CD8-positive, alpha-beta memory T cell (primary cell): ENCODE results near the gene WDR37. TPM values are rescaled to one million over a fixed set of nuclear protein-coding genes. Genes with fewer than 3 reads are reported as not detected.

Experiments used
- CTCF ChIA-PET: fragments of 350-600 bp; sonication (Branson Sonifier 250); formaldehyde crosslinking; loops from one replicate; lab custom pipeline; 2021; ENCODE audit warnings: antibody characterized with exemption; lab: Charles Lee
- POLR2A ChIA-PET: fragments of 350-600 bp; sonication (Branson Sonifier 250); formaldehyde crosslinking; loops from one replicate; lab custom pipeline; 2021; ENCODE audit warnings: antibody characterized with exemption; lab: Charles Lee
- DNase-seq, 5 donors: peaks; one replicate each; pipeline versions ENCODE4 v3.0.0 to v3.0.0-alpha.2; 2020 to 2022; ENCODE audit warnings: mixed read lengths in 1 of 5
- H3K27ac ChIP-seq: one replicate; pipeline ENCODE4 v1.7.0; 2013; ENCODE audit warnings: low read depth, mild to moderate bottlenecking, low read length, moderate library complexity
- H3K27me3 ChIP-seq: 2 replicates; pipeline ENCODE4 v1.7.0; 2013; ENCODE audit warnings: low read length, mild to moderate bottlenecking; ENCODE audit not compliant: insufficient read depth, poor library complexity, severe bottlenecking
- H3K36me3 ChIP-seq: 2 replicates; pipeline ENCODE4 v1.7.0; 2013; ENCODE audit warnings: mild to moderate bottlenecking, low read length, moderate library complexity; ENCODE audit not compliant: insufficient read depth
- H3K4me1 ChIP-seq: 2 replicates; pipeline ENCODE4 v1.7.0; 2013; ENCODE audit warnings: mild to moderate bottlenecking, low read length, moderate library complexity; ENCODE audit not compliant: insufficient read depth
- H3K4me3 ChIP-seq: 2 replicates; pipeline ENCODE4 v1.7.0; 2013; ENCODE audit warnings: mild to moderate bottlenecking, low read length
- H3K9me3 ChIP-seq: 2 replicates; pipeline ENCODE4 v1.7.0; 2013; ENCODE audit warnings: mild to moderate bottlenecking, low read length
- H3K27ac Mint-ChIP-seq, 8 donors: one replicate each; pipeline ENCODE4 v1.8.0; 2020 to 2021; ENCODE audit warnings: mixed read lengths in 8 of 8, mild to moderate bottlenecking in 6 of 8, inconsistent platforms in 3 of 8, moderate library complexity in 3 of 8
- H3K27me3 Mint-ChIP-seq, 2 donors: one replicate each; pipeline ENCODE4 v1.8.0; 2020 to 2021; ENCODE audit warnings: mixed read lengths in 2 of 2, mild to moderate bottlenecking in 1 of 2, moderate library complexity in 1 of 2
- H3K36me3 Mint-ChIP-seq, 3 donors: one replicate each; pipeline ENCODE4 v1.8.0; 2020 to 2021; ENCODE audit warnings: mixed read lengths in 3 of 3, inconsistent platforms in 1 of 3, mild to moderate bottlenecking in 1 of 3
- H3K4me1 Mint-ChIP-seq, 3 donors: one replicate each; pipeline ENCODE4 v1.8.0; 2020 to 2021; ENCODE audit warnings: mixed read lengths in 3 of 3, inconsistent platforms in 1 of 3, mild to moderate bottlenecking in 1 of 3
- H3K4me3 Mint-ChIP-seq, 7 donors: one replicate each; pipeline ENCODE4 v1.8.0; 2020 to 2021; ENCODE audit warnings: mixed read lengths in 7 of 7, mild to moderate bottlenecking in 6 of 7, moderate library complexity in 4 of 7, inconsistent platforms in 2 of 7
- H3K9me3 Mint-ChIP-seq, 5 donors: one replicate each; pipeline ENCODE4 v1.8.0; 2020 to 2022; ENCODE audit warnings: mixed read lengths in 5 of 5, mild to moderate bottlenecking in 3 of 5, moderate library complexity in 2 of 5, inconsistent platforms in 1 of 5
- polyA plus RNA-seq: library from polyadenylated mRNA; unstranded; fragments of 300-500 nt; fragmentation: Illumina TruSeq; gene quantifications from one replicate; pipeline ENCODE4 v1.2.3, GENCODE V29; 2021
- total RNA-seq, 2 experiments: library from RNA; stranded (reverse); gene quantifications; one replicate each; pipeline ENCODE4 v1.2.3, GENCODE V29; 2021

The WDR37 gene
- total and polyA plus RNA-seq, 3 experiments from 2014 or later, result 14.5 to 21.7 (median 15.8) TPM

DNA sequence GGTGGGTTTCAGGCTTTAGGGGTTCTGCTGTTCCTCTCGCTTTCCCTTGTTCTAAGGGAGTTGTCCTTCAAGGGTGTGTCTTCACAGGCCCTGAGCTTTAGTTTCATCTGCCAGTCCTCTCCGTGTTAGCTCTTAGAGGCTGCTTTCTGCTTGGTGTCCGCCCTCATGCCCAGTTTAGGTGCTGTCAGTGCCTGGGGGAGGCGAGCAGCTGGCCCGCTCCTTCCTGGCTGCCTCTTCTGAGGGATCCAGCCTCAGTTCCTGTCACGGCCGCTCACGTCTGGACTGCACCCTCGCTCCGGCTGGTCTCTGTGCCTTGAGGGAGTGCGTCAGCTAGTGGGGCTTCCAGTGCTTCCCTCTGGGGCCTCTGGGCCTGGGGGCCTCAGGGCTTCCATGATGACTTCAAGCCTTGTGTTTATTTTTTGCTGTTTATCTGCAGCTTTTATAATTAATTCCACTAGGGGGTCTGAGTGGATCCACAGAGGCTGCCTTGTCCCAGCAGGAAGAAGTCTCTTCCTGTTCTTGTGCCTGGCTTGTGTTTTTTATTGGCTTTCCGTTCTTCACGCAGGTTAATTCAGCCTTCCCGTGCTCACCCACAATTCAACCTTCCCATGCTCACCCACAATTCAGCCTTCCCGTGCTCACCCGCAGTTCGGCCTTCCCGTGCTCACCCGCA, 33.0 kb downstream of the WDR37 start:
- Histone ChIP-seq H3K36me3 (peaks cover 58% of the 10 kb centered on the region), H3K4me3 (no peak overlapping the region), H3K27ac (no peak overlapping the region), H3K27me3 (no peaks in the 10 kb centered on the region), H3K4me1 (no peaks in the 10 kb centered on the region), H3K9me3 (no peaks in the 10 kb centered on the region)
- ChIA-PET CTCF (no interaction called here), POLR2A (no interaction called here)
- DNase-seq, result no peak
- peaks cover 14 to 17% (median 16%) of the 10 kb centered on the region in 3 donors for H3K4me1 Mint-ChIP-seq
- H3K36me3 Mint-ChIP-seq, result peaks cover 17 to 69% (median 28%) of the 10 kb centered on the region in 3 donors
- H3K27ac Mint-ChIP-seq, result peak overlapping the region in 2 of 8 donors; percentile 27 to 29
- no peaks in the 10 kb centered on the region for H3K9me3 Mint-ChIP-seq
- no peaks in the 10 kb centered on the region for H3K27me3 Mint-ChIP-seq
- no peak overlapping the region for H3K4me3 Mint-ChIP-seq

- H3K9me3 ChIP-seq, result no peaks in the 10 kb centered on the region
- H3K9me3 Mint-ChIP-seq, result no peaks in the 10 kb centered on the region
- H3K27me3 Mint-ChIP-seq, result no peaks in the 10 kb centered on the region
- H3K36me3 Mint-ChIP-seq, result peaks cover 17 to 56% (median 23%) of the 10 kb centered on the region in 3 donors
- ChIA-PET POLR2A (no interaction called here), CTCF (no interaction called here)
- no peak overlapping the region for H3K4me3 Mint-ChIP-seq
- H3K4me1 Mint-ChIP-seq, result peaks cover 14 to 17% (median 16%) of the 10 kb centered on the region in 3 donors
- no peaks in the 10 kb centered on the region for H3K27me3 ChIP-seq
- H3K36me3 ChIP-seq, result peaks cover 60% of the 10 kb centered on the region
- H3K27ac Mint-ChIP-seq, result peak overlapping the region in 1 of 8 donors; percentile 50
- H3K27ac ChIP-seq, result no peak overlapping the region
- DNase-seq, result no peak
- H3K4me1 ChIP-seq, result no peaks in the 10 kb centered on the region
- H3K4me3 ChIP-seq, result no peak overlapping the region
Observed at GRCh38 chr10:1090696-1091095, 34.5 kb downstream of the WDR37 start.

DNA sequence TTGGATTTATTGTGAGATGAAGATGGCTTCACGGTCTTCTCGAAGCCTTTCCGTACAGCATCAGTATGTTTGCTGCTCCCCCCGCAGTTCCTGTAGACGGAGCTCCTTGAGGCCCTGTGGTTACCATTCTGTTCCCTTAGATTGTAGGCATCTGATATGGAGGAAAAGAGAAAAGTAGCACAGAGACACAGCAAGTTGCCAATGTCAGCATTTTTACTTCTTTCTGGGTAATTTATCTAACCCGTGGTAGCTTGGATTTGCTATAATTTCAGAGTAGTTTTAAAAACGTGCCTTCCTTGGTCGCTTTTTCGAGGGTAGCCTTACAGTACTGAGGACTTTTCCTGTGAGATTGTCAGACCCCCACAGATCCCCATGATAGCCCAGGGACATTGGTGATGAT, 37.5 kb downstream of the WDR37 start:
- Histone ChIP-seq H3K27ac (no peak overlapping the region), H3K36me3 (peaks cover 61% of the 10 kb centered on the region), H3K4me3 (no peak overlapping the region), H3K4me1 (no peaks in the 10 kb centered on the region), H3K27me3 (no peaks in the 10 kb centered on the region), H3K9me3 (no peaks in the 10 kb centered on the region)
- Mint-ChIP-seq H3K36me3 (peaks cover 6 to 40% (median 8%) of the 10 kb centered on the region in 3 donors), H3K27me3 (no peaks in the 10 kb centered on the region), H3K4me3 (no peak overlapping the region), H3K4me1 (peaks cover 4 to 7% (median 6%) of the 10 kb centered on the region in 3 donors), H3K27ac (peak overlapping the region in 1 of 8 donors; percentile 84), H3K9me3 (no peaks in the 10 kb centered on the region)
- ChIA-PET CTCF (no interaction called here), POLR2A (no interaction called here)
- DNase-seq, result no peak

DNA sequence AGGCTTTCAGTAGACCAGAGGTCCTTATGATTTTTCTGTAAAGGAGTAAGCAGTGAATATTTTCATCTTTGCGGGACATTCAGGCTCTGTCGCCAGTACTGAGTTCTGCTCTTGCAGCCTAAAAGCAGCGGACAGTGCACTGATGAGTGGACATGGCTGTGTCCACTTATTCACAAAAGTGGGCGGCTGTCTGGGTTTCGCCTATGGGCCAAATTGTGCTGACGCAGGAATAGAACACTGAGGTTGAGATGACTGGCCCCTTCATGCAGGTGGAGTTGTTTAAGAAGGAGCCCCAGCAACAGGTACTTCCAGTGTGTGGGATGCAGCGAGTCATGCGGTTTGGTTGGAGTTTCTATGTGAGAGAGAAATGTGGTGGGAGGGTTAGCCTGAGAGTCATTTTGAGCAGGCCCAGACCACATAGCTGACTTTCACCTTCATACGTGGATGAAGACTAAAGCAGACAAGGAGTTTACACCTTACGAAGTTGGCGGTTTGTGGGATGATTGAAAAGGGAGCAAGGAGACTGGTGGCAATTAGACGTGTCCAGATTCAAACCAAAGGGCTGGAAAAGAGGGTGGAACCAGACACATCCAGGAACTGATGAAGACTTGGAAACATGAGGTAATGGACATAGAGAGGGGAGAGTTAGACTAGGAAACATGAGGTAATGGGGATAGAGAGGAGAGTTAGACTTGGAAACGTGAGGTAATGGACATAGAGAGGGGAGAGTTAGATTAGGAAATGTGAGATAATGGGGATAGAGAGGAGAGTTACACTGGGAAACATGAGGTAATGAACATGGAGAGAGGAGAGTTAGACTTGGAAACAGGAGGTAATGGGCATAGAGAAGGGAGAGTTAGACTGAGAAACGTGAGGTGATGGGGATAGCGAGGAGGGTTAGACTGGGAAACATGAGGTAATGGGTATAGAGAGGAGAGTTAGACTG, 38.2 kb downstream of the WDR37 start:
- no peaks in the 10 kb centered on the region for H3K27me3 ChIP-seq
- peak overlapping the region in 1 of 8 donors; percentile 84 for H3K27ac Mint-ChIP-seq
- H3K4me1 ChIP-seq, result no peaks in the 10 kb centered on the region
- H3K4me3 ChIP-seq, result no peak overlapping the region
- H3K9me3 ChIP-seq, result no peaks in the 10 kb centered on the region
- peaks cover 6 to 40% (median 7%) of the 10 kb centered on the region in 3 donors for H3K36me3 Mint-ChIP-seq
- no peak overlapping the region for H3K27ac ChIP-seq
- H3K9me3 Mint-ChIP-seq, result no peaks in the 10 kb centered on the region
- H3K36me3 ChIP-seq, result peaks cover 68% of the 10 kb centered on the region
- CTCF ChIA-PET, result no interaction called here
- no peaks in the 10 kb centered on the region for H3K27me3 Mint-ChIP-seq
- peaks cover 7 to 13% (median 11%) of the 10 kb centered on the region in 3 donors for H3K4me1 Mint-ChIP-seq
- H3K4me3 Mint-ChIP-seq, result no peak overlapping the region
- no peak for DNase-seq
- POLR2A ChIA-PET, result no interaction called here

DNA sequence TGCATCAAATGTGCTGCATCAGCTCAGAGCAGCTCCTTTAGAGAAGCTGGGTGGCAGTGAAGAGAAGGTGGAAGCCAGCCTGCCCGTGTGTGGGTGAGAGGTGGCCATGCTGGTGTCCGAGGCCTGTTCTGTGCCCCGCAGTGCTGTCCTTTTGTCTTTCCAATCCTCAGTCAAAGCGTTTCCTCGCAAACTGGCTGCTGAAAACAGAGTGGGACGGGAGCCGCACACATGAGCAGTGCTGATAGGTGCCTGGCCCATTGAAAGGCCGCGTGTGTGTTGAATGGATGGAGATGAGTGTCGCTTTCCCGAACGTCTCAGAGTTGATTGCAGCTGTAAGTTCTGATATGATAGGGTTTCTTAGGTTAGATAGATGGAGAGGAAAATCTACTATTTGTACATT, 39.3 kb downstream of the WDR37 start:
- no peaks in the 10 kb centered on the region for H3K27me3 ChIP-seq
- Mint-ChIP-seq H3K4me1 (peaks cover 11 to 22% (median 19%) of the 10 kb centered on the region in 3 donors), H3K27ac (no peak overlapping the region), H3K27me3 (no peaks in the 10 kb centered on the region), H3K4me3 (no peak overlapping the region), H3K9me3 (no peaks in the 10 kb centered on the region), H3K36me3 (peaks cover 3 to 43% (median 11%) of the 10 kb centered on the region in 3 donors)
- ChIA-PET CTCF (no interaction called here), POLR2A (no interaction called here)
- peaks cover 70% of the 10 kb centered on the region for H3K36me3 ChIP-seq
- H3K4me3 ChIP-seq, result no peak overlapping the region
- H3K9me3 ChIP-seq, result no peaks in the 10 kb centered on the region
- H3K4me1 ChIP-seq, result no peaks in the 10 kb centered on the region
- H3K27ac ChIP-seq, result no peak overlapping the region
- DNase-seq, result no peak

DNA sequence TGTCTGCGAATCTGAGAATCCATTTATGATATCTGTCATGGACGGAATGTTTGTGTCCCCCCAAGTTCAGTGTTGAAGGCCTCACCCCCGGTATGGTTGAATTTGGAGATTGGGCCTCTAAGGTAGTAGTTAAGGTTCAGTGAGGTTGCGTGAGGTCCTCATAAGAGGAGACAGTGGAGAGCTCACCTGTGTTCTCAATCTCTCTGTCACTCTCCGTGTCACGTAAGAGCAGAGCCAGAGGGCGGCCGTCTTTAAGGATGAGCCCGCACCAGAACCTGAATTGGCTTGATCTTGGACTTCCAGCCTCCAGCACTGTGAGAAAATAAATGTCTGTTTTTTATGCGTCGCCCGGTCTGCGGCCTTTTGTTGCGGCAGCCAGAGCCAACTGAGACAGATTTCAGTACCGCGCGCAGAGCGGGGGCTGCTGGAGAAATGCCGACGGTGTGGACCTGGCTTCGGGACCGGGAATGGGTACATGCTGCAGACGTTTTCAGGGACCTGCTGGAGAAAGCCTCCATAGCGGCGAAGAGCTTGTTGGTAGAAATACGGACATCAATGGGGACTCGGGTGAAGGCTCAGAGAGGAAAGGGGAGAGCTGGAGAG, 40.2 kb downstream of the WDR37 start:
- Mint-ChIP-seq H3K27me3 (no peaks in the 10 kb centered on the region), H3K4me3 (no peak overlapping the region), H3K27ac (no peak overlapping the region), H3K9me3 (no peaks in the 10 kb centered on the region), H3K4me1 (peaks cover 16 to 28% (median 19%) of the 10 kb centered on the region in 3 donors), H3K36me3 (peaks cover 0 to 44% (median 10%) of the 10 kb centered on the region in 3 donors)
- H3K36me3 ChIP-seq, result peaks cover 61% of the 10 kb centered on the region
- H3K27me3 ChIP-seq, result no peaks in the 10 kb centered on the region
- no peaks in the 10 kb centered on the region for H3K4me1 ChIP-seq
- H3K4me3 ChIP-seq, result no peak overlapping the region
- no peak for DNase-seq
- ChIA-PET POLR2A (interaction anchor here (0.5 kb wide), 1 partner anchor 196 kb away, joined by 5 read pairs; no protein-coding TSS in a partner anchor), CTCF (interaction anchor here (1.1 kb wide), 1 partner anchor 13 kb away, joined by 3 read pairs; no protein-coding TSS in a partner anchor)
- no peak overlapping the region for H3K27ac ChIP-seq
- no peaks in the 10 kb centered on the region for H3K9me3 ChIP-seq

GRCh38 chr10:1097436-1097835, 41.3 kb downstream of the WDR37 start:
- ChIA-PET POLR2A (interaction anchor here (0.5 kb wide), 1 partner anchor 83 kb away, joined by 4 read pairs; no protein-coding TSS in a partner anchor), CTCF (interaction anchor here (1.1 kb wide), 1 partner anchor 12 kb away, joined by 3 read pairs; no protein-coding TSS in a partner anchor)
- peaks cover 0 to 51% (median 14%) of the 10 kb centered on the region in 3 donors for H3K36me3 Mint-ChIP-seq
- peaks cover 58% of the 10 kb centered on the region for H3K36me3 ChIP-seq
- no peak overlapping the region for H3K4me3 Mint-ChIP-seq
- H3K9me3 ChIP-seq, result no peaks in the 10 kb centered on the region
- H3K27ac ChIP-seq, result no peak overlapping the region
- no peaks in the 10 kb centered on the region for H3K27me3 Mint-ChIP-seq
- no peak overlapping the region for H3K4me3 ChIP-seq
- H3K4me1 ChIP-seq, result no peaks in the 10 kb centered on the region
- H3K27me3 ChIP-seq, result no peaks in the 10 kb centered on the region
- peak overlapping the region in 3 of 8 donors; percentile 66 to 82 (median 78) for H3K27ac Mint-ChIP-seq
- DNase-seq, result no peak
- H3K4me1 Mint-ChIP-seq, result peaks cover 18 to 28% (median 27%) of the 10 kb centered on the region in 3 donors
- H3K9me3 Mint-ChIP-seq, result no peaks in the 10 kb centered on the region
